Brain microvascular endothelial cell (primary cell): ENCODE measurements around the gene DHX29.

ENCODE experiments used
- DNase-seq: peaks from one replicate; pipeline ENCODE4 v3.0.0-alpha.2; 2020
- H3K27ac ChIP-seq: fragments of 250-450 bp; sonication (Bioruptor Pico); 2 replicates; pipeline ENCODE4 v1.5.1; 2020; ENCODE audit warnings: mild to moderate bottlenecking, moderate library complexity
- H3K27me3 ChIP-seq: fragments of 250-450 bp; sonication (Bioruptor Pico); replicated peaks from 2 replicates; pipeline ENCODE4 v1.5.1; 2020; ENCODE audit warnings: mild to moderate bottlenecking
- H3K36me3 ChIP-seq: fragments of 250-450 bp; sonication (Bioruptor Pico); replicated peaks from 2 replicates; pipeline ENCODE4 v1.5.1; 2020; ENCODE audit warnings: mild to moderate bottlenecking
- H3K4me3 ChIP-seq: 2 replicates; pipeline ENCODE4 v1.5.1; 2011; ENCODE audit warnings: low read depth, mild to moderate bottlenecking, control low read depth, low read length, moderate library complexity
- CTCF ChIP-seq: IDR thresholded peaks from 2 replicates; pipeline ENCODE4 v1.5.1; 2011; ENCODE audit warnings: low read depth, mild to moderate bottlenecking, moderate library complexity, low read length, control low read depth, inconsistent platforms; ENCODE audit errors: missing control alignments
- in situ Hi-C: cut with HindIII; loops from 2 replicates; pipeline ENCODE4 v1.10.0; 2017; ENCODE audit warnings: low sequenced_read_pairs, low pct_ligation_motif_present

The DHX29 gene

GRCh38 chr5:55223812-55224240 lies 83.7 kb downstream of the DHX29 start:
- H3K27ac ChIP-seq: no peak overlapping the region
- in situ Hi-C loops: no loop called here
- H3K4me3 ChIP-seq: no peak overlapping the region
- H3K27me3 ChIP-seq: peaks cover 94% of the 10 kb centered on the region
- TF ChIP-seq CTCF: no peak
- no peak for DNase-seq
- H3K36me3 ChIP-seq: no peaks in the 10 kb centered on the region

GRCh38 chr5:55222985-55223811 lies 84.3 kb downstream of the DHX29 start:
- no peak for DNase-seq
- Histone ChIP-seq H3K27me3 (peaks cover 89% of the 10 kb centered on the region), H3K36me3 (no peaks in the 10 kb centered on the region), H3K27ac (no peak overlapping the region), H3K4me3 (no peak overlapping the region)
- no peak for TF ChIP-seq CTCF
- in situ Hi-C loops: no loop called here

GRCh38 chr5:55222092-55222984 lies 85.2 kb downstream of the DHX29 start:
- in situ Hi-C loops: no loop called here
- Histone ChIP-seq H3K27me3 (peaks cover 85% of the 10 kb centered on the region), H3K27ac (no peak overlapping the region), H3K36me3 (no peaks in the 10 kb centered on the region), H3K4me3 (no peak overlapping the region)
- TF ChIP-seq CTCF: no peak
- DNase-seq: no peak

GRCh38 chr5:55220433-55221185 lies 86.9 kb downstream of the DHX29 start:
- no peak overlapping the region for H3K27ac ChIP-seq
- H3K36me3 ChIP-seq: no peaks in the 10 kb centered on the region
- H3K27me3 ChIP-seq: peaks cover 68% of the 10 kb centered on the region
- in situ Hi-C loops: no loop called here
- peak; percentile 28 for TF ChIP-seq CTCF
- no peak for DNase-seq
- H3K4me3 ChIP-seq: peak overlapping the region; percentile 39

- H3K27ac ChIP-seq: no peak overlapping the region
- H3K4me3 ChIP-seq: no peak overlapping the region
- no peak for TF ChIP-seq CTCF
- H3K27me3 ChIP-seq: peaks cover 60% of the 10 kb centered on the region
- DNase-seq: no peak
- in situ Hi-C loops: no loop called here
- H3K36me3 ChIP-seq: no peaks in the 10 kb centered on the region
Observed at GRCh38 chr5:55219770-55220169, 87.7 kb downstream of the DHX29 start.
